ENCODE measurements around the gene EML6.

The EML6 gene

DNA sequence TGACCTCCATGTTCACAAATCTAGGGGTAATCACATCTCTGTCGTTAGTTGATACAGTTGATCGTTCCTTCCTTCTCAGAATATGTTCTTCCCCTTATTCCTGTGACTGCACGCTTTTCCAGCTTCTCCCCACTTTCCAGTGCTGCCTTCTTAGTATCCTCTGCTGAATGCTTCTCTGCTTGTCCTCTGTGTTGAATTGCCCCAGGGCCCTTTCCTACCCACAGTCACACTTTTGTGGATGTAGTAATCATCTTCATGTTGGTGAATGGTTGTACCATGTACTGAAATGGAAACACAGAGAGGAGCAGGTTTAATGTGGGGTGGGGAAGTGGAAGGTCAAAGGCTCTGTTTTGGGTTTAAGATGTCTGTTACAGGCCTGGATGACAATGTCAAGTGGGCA is 47.2 kb downstream of the EML6 start:
- H3K27ac ChIP-seq = no peak overlapping the region
- no peak for TF ChIP-seq CTCF (conservative IDR thresholded peaks at IDR 0.05)

DNA sequence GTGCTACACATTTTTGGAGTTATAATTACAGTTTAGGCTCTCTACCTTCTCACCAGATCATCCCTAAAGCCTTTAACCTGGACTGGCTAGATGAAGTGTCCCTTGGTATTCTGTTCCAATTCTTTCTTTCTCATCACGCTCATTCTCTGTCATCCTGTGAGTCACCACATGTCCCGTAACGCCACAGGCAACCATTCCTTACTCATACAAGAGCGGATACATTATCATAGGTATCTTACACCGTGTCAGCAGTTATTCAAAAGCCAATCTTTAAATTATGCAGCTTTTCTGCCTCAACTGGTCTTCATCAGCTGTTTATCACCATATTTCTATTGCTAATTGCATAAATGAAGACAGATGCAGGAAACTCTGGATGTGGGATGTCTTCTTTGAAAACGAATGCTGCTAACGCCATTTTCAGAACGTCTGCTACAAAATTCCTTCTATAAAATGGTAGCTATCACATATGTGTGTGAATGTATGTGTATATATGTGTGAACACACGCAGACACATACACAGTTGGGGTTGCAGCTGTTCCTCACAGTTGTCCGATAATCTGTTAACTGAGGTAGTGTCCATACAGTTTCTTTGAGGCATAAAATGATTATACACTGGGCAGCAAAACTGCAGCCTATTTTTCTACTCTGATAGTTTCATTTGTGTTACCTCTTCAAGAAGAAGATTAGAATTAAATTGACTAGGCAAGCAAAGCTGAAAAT is 47.9 kb downstream of the EML6 start:
- no peak for TF ChIP-seq CTCF (conservative IDR thresholded peaks at IDR 0.05)
- H3K27ac ChIP-seq = no peak overlapping the region

- TF ChIP-seq CTCF (conservative IDR thresholded peaks at IDR 0.05) = no peak
- H3K27ac ChIP-seq = no peak overlapping the region
Observed at GRCh38 chr2:54772110-54772509, 48.6 kb downstream of the EML6 start.

DNA sequence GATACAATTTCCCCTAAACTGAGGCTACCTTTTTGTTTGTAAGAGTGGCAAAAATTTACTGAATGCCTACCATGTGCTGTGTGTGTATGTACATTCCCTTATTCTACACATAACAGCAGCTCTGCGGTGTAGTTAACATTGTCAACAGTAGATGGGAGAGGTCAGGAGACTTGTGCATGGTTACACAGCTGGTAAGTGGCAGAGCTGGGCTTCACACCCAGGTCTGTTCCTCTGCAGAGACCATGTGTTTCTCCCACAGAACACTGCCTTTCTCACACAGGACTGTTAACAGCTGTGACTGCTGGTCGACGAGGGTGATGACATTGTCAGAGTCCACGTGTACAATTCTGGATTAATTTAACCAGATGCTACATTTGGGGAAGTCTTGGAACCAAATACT is 49.1 kb downstream of the EML6 start:
- TF ChIP-seq CTCF (conservative IDR thresholded peaks at IDR 0.05) = no peak
- no peak overlapping the region for H3K27ac ChIP-seq

DNA sequence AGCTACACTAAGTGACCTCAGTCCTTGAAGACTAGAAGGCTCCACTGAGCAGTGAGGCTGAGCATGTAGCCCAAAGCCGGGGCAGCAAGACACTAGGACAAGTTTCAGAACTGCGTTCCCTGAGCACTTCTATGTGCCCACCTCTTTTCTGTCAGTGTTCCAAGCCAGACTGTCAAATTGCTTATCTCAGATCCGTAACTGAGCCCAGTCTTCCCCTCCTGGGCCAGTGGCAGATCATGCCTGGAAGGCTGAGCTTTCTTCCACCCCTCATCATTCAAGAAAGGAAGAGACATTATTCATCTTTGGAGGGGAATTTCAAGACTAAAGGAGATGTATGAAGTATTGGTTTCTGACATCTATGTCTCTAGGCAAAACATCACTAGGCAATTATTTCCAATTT is 49.8 kb downstream of the EML6 start:
- no peak for TF ChIP-seq CTCF (conservative IDR thresholded peaks at IDR 0.05)

DNA sequence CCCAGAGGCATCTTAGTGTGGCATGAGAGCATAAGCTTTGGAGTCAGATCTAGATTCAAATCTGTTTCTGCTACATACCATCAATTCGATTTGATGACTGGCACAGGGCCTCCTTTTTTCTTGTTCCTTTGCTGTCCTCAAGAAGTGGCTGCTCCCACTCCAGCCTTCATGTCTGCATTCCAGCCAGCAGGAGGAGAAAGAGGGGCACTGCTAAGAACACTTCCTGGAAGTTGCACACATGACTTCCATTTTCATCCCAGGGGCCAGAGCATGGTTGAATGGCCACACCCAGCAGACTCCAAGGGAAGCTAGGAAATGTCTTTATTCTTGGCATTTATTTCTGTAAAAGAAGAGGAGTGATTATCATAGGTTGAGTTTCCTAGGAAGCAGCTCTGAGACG is 50.4 kb downstream of the EML6 start:
- TF ChIP-seq CTCF (conservative IDR thresholded peaks at IDR 0.05) = no peak
- H3K27ac ChIP-seq = no peak overlapping the region

More for the DNA sequence above, 49.8 kb downstream of the EML6 start:
- no peak overlapping the region for H3K27ac ChIP-seq

DNA sequence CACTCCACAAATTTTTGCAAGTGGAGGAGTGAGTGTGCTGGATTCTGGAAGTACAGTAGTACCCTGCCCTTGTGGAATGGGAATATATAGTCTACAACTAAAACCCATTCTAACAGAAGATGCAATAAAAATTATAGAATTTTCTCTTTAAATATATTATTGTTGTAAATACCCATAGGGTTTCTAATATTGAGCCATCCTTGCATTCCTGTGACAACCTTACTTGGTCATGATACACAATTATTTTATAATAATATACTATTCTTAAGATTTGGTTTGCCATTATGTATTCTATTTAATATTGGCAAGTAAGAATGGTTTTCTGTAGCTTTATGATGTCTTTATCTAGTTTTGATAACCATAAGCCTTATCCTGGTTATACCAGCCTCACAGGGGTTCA is 52.2 kb downstream of the EML6 start:
- TF ChIP-seq CTCF (conservative IDR thresholded peaks at IDR 0.05) = no peak
- no peak overlapping the region for H3K27ac ChIP-seq
